Measurements from ENCODE around the gene TSPAN18. TPM values are rescaled to one million over a fixed set of nuclear protein-coding genes. Genes with fewer than 3 reads are reported as not detected.

TSPAN18 gene
- total RNA-seq, 2 experiments from 2014 or later = not detected

DNA sequence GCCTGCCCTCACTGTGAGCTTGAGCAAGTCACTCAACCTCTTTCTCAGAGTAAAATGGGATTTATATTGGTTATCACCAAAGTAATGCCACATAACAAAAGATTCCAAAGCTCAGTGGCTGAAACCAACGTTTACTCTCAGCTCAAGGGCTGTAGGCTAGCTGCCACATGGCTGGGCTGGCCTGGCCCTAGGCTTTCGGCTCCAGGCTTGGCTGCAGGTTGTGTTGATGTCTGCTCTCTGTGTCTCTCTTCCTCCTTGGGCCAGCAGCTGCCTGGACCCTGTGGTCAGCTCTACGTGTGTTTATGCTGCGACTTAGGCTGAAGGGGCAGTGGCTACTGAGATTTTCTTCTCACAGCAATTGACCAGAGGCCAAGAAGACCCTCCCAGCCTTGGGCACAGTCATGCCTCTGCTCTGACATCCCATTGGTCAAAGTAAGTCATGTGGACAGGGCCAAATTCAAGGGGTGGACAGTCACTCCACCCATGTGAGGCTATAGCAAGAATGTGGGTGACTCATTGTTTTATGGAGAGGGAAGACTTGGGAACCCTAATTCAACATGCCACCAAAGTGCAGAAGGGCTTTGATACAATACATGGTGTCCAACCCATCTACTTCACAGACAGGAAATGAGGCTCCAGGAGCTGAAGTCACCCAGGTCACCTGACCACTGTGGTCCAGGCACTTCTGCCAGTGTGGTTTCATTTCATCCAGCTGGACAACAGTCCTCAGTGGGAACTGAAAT lies 90.6 kb downstream of the TSPAN18 start:
- CTCF ChIA-PET (ENCODE audit: unreplicated experiment) = no interaction called here
- intact Hi-C loops (cut with micrococcal nuclease; ENCODE audit: unreplicated experiment) = no loop called here
- Histone ChIP-seq H4K20me1 (ENCODE audit: insufficient read depth, low read length) (no peaks in the 10 kb centered on the region), H3K79me2 (ENCODE audit: insufficient read depth, low read depth, low read length) (no peaks in the 10 kb centered on the region), H3K9me2 (ENCODE audit: insufficient read depth, low read length) (no peaks in the 10 kb centered on the region), H3K4me1 (ENCODE audit: insufficient read depth, low read length, poor library complexity, severe bottlenecking) (no peaks in the 10 kb centered on the region), H3K4me3 (ENCODE audit: low read depth, low read length, poor library complexity, severe bottlenecking) (no peak overlapping the region), H3K27ac (ENCODE audit: low read depth, low read length, poor library complexity, severe bottlenecking) (no peak overlapping the region), H3K9me3 (ENCODE audit: low read length) (no peaks in the 10 kb centered on the region), H3K4me2 (ENCODE audit: low read length) (no peak overlapping the region), H2AFZ (ENCODE audit: low read length) (no peak overlapping the region), H3K36me3 (ENCODE audit: insufficient read depth, low read length) (no peaks in the 10 kb centered on the region)
- no TSS peak for BruUV-seq (replicated peaks)
- POLR2A ChIA-PET = interaction anchor here (1.0 kb wide), 1 partner anchor 15 kb away, joined by 3 read pairs; no protein-coding TSS in a partner anchor
- no peak for DNase-seq (ENCODE audit: low spot score)
- TF ChIP-seq, protein P1, sequence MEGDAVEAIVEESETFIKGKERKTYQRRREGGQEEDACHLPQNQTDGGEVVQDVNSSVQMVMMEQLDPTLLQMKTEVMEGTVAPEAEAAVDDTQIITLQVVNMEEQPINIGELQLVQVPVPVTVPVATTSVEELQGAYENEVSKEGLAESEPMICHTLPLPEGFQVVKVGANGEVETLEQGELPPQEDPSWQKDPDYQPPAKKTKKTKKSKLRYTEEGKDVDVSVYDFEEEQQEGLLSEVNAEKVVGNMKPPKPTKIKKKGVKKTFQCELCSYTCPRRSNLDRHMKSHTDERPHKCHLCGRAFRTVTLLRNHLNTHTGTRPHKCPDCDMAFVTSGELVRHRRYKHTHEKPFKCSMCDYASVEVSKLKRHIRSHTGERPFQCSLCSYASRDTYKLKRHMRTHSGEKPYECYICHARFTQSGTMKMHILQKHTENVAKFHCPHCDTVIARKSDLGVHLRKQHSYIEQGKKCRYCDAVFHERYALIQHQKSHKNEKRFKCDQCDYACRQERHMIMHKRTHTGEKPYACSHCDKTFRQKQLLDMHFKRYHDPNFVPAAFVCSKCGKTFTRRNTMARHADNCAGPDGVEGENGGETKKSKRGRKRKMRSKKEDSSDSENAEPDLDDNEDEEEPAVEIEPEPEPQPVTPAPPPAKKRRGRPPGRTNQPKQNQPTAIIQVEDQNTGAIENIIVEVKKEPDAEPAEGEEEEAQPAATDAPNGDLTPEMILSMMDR (conservative IDR thresholded peaks at IDR 0.05; ENCODE audit: low read length) = no peak
- no peak for TF ChIP-seq EZH2phosphoT487 (IDR thresholded peaks at IDR 0.05; ENCODE audit: borderline replicate concordance, low read depth, low read length)

DNA sequence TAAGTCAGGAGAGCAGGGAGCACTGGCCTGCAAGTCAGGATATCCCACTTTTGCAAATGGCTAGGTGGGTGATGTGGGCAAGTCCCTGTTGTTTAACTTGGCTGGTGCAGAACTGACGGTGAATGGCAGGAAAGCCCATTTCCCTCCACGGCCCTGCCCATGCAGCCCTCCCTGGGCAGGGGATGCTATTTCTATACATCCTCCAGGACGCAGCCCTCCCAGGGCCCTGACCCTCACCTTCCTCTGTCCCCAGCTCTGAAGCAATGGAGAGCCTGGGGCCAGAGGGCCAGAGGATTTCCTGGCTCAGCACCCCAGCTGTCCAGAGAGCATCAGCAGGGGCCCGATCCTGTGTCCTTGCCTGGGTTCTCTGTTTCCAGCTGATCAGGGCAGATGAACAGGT lies 91.3 kb downstream of the TSPAN18 start:
- no peaks in the 10 kb centered on the region for H3K79me2 ChIP-seq (ENCODE audit: insufficient read depth, low read depth, low read length)
- no peaks in the 10 kb centered on the region for H3K4me1 ChIP-seq (ENCODE audit: insufficient read depth, low read length, poor library complexity, severe bottlenecking)
- H4K20me1 ChIP-seq (ENCODE audit: insufficient read depth, low read length) = no peaks in the 10 kb centered on the region
- no peak for TF ChIP-seq EZH2phosphoT487 (IDR thresholded peaks at IDR 0.05; ENCODE audit: borderline replicate concordance, low read depth, low read length)
- TF ChIP-seq, protein P1 (conservative IDR thresholded peaks at IDR 0.05; ENCODE audit: low read length) = no peak
- no peak for DNase-seq (ENCODE audit: low spot score)
- H2AFZ ChIP-seq (ENCODE audit: low read length) = no peak overlapping the region
- POLR2A ChIA-PET = interaction anchor here (1.0 kb wide), 1 partner anchor 16 kb away, joined by 3 read pairs; no protein-coding TSS in a partner anchor
- H3K9me3 ChIP-seq (ENCODE audit: low read length) = no peaks in the 10 kb centered on the region
- no peak overlapping the region for H3K27ac ChIP-seq (ENCODE audit: low read depth, low read length, poor library complexity, severe bottlenecking)
- H3K36me3 ChIP-seq (ENCODE audit: insufficient read depth, low read length) = no peaks in the 10 kb centered on the region
- CTCF ChIA-PET (ENCODE audit: unreplicated experiment) = no interaction called here
- BruUV-seq (replicated peaks) = no TSS peak
- no peak overlapping the region for H3K4me3 ChIP-seq (ENCODE audit: low read depth, low read length, poor library complexity, severe bottlenecking)
- no peak overlapping the region for H3K4me2 ChIP-seq (ENCODE audit: low read length)
- H3K9me2 ChIP-seq (ENCODE audit: insufficient read depth, low read length) = no peaks in the 10 kb centered on the region
- intact Hi-C loops (cut with micrococcal nuclease; ENCODE audit: unreplicated experiment) = no loop called here

DNA sequence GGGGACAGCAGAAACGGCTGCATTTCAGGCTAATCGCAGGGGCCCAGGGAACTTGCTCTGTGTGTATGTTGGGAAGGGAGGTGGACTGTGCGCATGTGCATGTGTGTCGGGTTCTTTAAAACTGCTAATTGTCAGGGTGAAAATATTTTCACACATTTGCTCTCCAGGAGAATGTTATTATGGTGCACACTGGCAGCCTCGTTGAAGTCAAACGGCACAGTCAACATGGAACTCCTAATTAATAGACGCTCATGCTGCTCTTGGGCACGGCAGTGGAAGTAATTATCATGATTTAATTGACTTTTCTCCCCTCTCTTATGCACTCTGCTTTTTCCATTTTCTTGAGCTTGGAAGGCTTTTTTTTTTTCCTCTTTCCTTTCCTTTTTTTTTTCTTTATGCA lies 92.6 kb downstream of the TSPAN18 start:
- intact Hi-C loops (cut with micrococcal nuclease; ENCODE audit: unreplicated experiment) = no loop called here
- Histone ChIP-seq H3K9me3 (ENCODE audit: low read length) (no peaks in the 10 kb centered on the region), H3K4me3 (ENCODE audit: low read depth, low read length, poor library complexity, severe bottlenecking) (no peak overlapping the region), H3K36me3 (ENCODE audit: insufficient read depth, low read length) (no peaks in the 10 kb centered on the region), H3K79me2 (ENCODE audit: insufficient read depth, low read depth, low read length) (no peaks in the 10 kb centered on the region), H3K4me2 (ENCODE audit: low read length) (no peak overlapping the region), H2AFZ (ENCODE audit: low read length) (no peak overlapping the region), H3K4me1 (ENCODE audit: insufficient read depth, low read length, poor library complexity, severe bottlenecking) (no peaks in the 10 kb centered on the region), H4K20me1 (ENCODE audit: insufficient read depth, low read length) (no peaks in the 10 kb centered on the region), H3K9me2 (ENCODE audit: insufficient read depth, low read length) (no peaks in the 10 kb centered on the region), H3K27ac (ENCODE audit: low read depth, low read length, poor library complexity, severe bottlenecking) (no peak overlapping the region)
- POLR2A ChIA-PET = no interaction called here
- CTCF ChIA-PET (ENCODE audit: unreplicated experiment) = no interaction called here
- TF ChIP-seq, protein P1 (conservative IDR thresholded peaks at IDR 0.05; ENCODE audit: low read length) = no peak
- TF ChIP-seq EZH2phosphoT487 (IDR thresholded peaks at IDR 0.05; ENCODE audit: borderline replicate concordance, low read depth, low read length) = no peak
- BruUV-seq (replicated peaks) = no TSS peak
- DNase-seq (ENCODE audit: low spot score) = no peak
